ENCODE data around the gene CDR2.

DNA sequence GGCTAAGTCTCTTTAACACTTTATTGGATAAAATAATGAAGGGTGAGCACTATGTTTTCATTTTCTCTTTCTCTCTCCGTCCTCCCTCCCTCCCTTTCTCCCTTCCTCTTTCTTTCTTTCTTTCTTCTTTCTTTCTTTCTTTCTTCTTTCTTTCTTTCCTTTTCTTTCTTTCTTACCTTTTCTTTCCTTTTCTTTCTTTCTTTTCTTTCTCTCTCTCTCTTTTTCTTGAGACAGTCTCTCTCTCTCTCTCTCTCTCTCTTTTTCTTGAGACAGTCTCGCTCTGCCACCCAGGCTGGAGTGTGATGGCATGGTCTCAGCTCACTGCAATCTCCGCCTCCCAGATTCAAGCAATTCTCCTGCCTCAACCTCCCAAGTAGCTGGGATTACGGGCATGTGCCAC is 21.5 kb upstream of the CDR2 start:
- no peak for TF ChIP-seq POLR2A (IDR thresholded peaks at IDR 0.05; ENCODE audit: low read length)
- no peak for TF ChIP-seq GATA1 (IDR thresholded peaks at IDR 0.05; ENCODE audit: low read depth, low read length)
